Astrocyte of the cerebellum (primary cell): ENCODE results near the gene KCNJ6.
"Not testable (repeated sequence)": the region's sequence is repeated elsewhere in the genome, so short reads cannot be mapped to it uniquely, and the experiment has no call there.

Experiments
- DNase-seq: peaks from one replicate; pipeline ENCODE4 v3.0.0-alpha.2; 2011; ENCODE audit warnings: low read depth
- H3K4me3 ChIP-seq: 2 replicates; pipeline ENCODE4 v1.5.1; 2011; ENCODE audit warnings: mild to moderate bottlenecking, low read depth, low read length, moderate library complexity
- in situ Hi-C: cut with HindIII; loops from 2 replicates; pipeline ENCODE4 v1.10.0; 2017; ENCODE audit warnings: low sequenced_read_pairs
- TF ChIP-seq, protein P1 (sequence below): IDR thresholded peaks from 2 replicates; pipeline ENCODE4 v1.5.1; 2012; ENCODE audit warnings: low read length, low read depth, moderate library complexity, mild to moderate bottlenecking; ENCODE audit errors: missing control alignments

KCNJ6 gene

DNA sequence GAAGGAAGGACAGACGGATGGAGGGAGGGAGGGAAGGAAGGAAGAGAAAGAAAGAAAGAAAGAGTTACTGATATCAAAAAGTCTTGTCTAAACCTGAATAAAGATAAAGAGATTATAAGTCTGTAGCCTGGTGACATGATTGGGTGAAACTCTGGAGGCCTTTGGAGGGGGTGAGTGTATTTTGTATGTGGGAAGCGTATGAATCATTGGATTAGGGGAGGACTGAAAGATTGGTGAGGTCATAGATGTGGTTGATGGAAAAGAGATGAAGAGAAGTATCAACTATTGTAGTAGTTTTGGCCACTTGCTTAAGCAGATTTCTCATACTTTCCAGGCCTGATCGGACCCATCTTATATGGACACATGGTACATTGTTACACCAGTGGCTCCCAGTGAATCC is 11.5 kb upstream of the KCNJ6 start:
- in situ Hi-C loops = no loop called here
- DNase-seq = no peak
- TF ChIP-seq, protein P1, sequence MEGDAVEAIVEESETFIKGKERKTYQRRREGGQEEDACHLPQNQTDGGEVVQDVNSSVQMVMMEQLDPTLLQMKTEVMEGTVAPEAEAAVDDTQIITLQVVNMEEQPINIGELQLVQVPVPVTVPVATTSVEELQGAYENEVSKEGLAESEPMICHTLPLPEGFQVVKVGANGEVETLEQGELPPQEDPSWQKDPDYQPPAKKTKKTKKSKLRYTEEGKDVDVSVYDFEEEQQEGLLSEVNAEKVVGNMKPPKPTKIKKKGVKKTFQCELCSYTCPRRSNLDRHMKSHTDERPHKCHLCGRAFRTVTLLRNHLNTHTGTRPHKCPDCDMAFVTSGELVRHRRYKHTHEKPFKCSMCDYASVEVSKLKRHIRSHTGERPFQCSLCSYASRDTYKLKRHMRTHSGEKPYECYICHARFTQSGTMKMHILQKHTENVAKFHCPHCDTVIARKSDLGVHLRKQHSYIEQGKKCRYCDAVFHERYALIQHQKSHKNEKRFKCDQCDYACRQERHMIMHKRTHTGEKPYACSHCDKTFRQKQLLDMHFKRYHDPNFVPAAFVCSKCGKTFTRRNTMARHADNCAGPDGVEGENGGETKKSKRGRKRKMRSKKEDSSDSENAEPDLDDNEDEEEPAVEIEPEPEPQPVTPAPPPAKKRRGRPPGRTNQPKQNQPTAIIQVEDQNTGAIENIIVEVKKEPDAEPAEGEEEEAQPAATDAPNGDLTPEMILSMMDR = no peak
- H3K4me3 ChIP-seq = no peak overlapping the region

DNA sequence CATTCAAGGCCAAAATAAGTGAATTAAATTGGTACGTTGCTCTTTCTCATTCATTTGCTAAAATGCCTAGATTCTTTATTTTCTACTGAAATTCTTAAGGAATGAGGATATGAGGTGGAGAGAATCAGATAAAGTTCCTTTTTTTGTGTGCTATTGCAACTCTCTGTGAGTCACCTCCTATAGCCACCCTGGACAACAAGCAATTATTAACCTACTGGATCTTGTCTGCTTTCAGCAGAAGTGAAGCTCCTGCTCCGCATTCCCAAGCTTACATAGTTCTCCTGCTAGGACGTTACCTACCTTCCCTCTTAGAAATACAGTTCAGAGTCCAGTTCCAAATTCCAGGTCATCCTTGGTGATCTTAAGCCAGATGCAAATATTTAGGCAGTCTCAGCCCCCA is 4.8 kb upstream of the KCNJ6 start:
- TF ChIP-seq, protein P1 = no peak
- in situ Hi-C loops = no loop called here
- H3K4me3 ChIP-seq = no peak overlapping the region
- DNase-seq = no peak

DNA sequence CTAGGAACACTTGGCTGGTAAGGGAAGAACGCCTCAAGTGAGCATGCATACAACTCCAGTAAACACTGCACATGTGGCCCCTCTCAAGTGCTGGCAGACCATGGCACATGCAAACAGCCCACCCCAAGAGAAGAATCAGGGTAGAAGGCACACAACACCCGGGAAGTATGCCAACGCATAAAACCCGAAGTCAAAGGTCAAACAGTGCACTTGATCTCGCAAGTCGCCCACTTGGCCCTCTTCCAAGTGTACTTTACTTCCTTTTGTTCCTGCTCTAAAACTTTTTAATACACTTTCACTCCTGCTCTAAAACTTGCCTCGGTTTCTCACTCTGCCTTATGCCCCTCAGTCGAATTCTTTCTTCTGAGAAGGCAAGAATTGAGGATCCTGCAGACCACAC is 4.0 kb upstream of the KCNJ6 start:
- DNase-seq, H3K4me3 ChIP-seq, in situ Hi-C loops: not testable (repeated sequence)

DNA sequence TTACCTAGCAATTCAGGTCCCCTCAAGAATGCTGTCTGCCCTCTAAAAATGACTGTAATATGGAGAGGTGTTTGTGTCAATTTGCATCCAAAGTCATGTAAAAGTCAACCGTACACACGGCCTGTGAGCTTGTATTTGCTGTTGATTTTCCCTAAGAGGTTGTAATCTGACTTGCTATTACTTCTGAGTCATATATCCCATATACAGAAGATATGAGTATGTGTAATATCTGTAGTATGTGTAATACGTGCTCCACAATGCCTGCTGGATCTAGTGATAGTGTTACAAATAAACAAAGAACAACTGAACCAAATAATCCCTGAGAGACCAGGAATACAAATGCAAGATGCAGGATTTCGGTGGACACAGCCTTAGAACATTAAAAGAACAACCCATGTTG is 1.4 kb upstream of the KCNJ6 start:
- TF ChIP-seq, protein P1 = no peak
- no peak for DNase-seq
- in situ Hi-C loops = no loop called here
- H3K4me3 ChIP-seq = no peak overlapping the region

DNA sequence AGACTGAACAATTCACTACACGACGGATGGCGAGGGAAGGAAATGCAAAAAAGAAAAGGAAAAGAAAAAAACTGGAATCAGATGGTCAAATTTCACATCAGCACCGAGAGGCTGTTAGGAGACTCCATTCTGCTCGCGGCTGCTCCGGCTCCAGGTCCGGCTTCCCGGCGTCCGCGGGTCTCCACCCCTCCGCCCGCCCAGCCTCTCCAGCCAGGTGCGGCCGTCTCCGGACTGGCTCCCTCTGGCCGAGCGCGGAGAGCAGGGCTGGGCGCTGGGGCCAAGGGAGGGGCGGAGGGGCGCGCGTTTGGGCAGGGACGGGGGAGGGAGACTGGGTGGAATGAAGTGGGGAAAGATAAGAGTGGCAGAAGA is 332 bp downstream of the KCNJ6 start:
- TF ChIP-seq, protein P1 = no peak
- in situ Hi-C loops = no loop called here
- no peak for DNase-seq
- H3K4me3 ChIP-seq = peak overlapping the region; percentile 40

DNA sequence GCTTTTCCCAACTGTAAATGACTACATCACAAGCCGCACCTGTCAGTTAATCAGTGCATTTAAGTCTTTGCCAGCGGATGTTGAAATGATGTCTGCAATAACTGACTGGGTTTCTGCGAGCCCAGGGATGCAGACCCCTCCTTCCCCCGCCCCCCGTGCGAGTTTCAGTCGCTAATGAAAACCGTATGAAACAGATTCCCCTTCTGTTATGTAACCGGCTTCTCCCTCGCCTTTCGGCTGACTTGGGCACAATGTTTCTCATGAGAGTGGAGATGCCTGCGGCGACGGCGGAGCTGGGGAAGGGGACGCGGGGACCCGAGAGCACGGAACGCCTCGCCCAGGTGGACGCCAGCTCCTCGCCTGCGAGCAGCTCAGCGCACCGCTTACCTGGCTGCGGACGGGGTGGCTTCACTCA is 753 bp downstream of the KCNJ6 start:
- H3K4me3 ChIP-seq = peak overlapping the region; percentile 40
- no peak for DNase-seq
- TF ChIP-seq, protein P1 = no peak
- in situ Hi-C loops = no loop called here

DNA sequence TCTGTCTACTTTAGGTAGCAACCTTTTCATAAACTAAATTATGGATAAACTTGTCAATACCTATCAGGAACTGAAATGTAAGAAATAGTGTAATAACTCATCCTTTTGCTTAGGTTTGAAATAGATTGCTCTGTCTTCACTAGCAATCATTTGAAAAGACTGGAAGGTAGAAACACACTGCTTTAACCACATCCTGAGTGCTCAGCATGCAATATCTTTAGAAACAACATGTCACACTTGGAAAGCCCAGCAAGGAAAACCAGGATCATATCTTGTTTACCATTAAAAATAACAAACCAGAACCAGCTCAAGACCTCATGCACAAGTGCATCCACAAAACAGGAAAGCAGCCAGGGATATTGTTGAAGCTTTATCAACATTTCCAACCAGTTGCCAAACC is 3.6 kb downstream of the KCNJ6 start:
- no peak for DNase-seq
- in situ Hi-C loops = no loop called here
- TF ChIP-seq, protein P1 = no peak
- no peak overlapping the region for H3K4me3 ChIP-seq
